BLaER1 treated with 17β-estradiol and CSF1 and Interleukin-3, amounts not matched to agents 10 nM and 100 nM (cell line): ENCODE results near the gene SLC1A2.

ENCODE experiments used
- H3K27ac ChIP-seq, 11 experiments: shearing (Covaris generic); formaldehyde crosslinking; 2 replicates each; pipeline ENCODE4 v1.8.1; 2022
- H3K27me3 ChIP-seq, 11 experiments: shearing (Covaris generic); formaldehyde crosslinking; 2 replicates each; pipeline ENCODE4 v1.8.1; 2022
- H3K36me3 ChIP-seq, 11 experiments: shearing (Covaris generic); formaldehyde crosslinking; 2 replicates each; pipeline ENCODE4 v1.8.1; 2022
- H3K4me1 ChIP-seq, 10 experiments: shearing (Covaris generic); formaldehyde crosslinking; 2 replicates each; pipeline ENCODE4 v1.8.1; 2022
- H3K4me2 ChIP-seq, 11 experiments: shearing (Covaris generic); formaldehyde crosslinking; 2 replicates each; pipeline ENCODE4 v1.8.1; 2022
- H3K4me3 ChIP-seq, 10 experiments: shearing (Covaris generic); formaldehyde crosslinking; 2 replicates each; pipeline ENCODE4 v1.8.1; 2022
- H3K9ac ChIP-seq, 11 experiments: shearing (Covaris generic); formaldehyde crosslinking; 2 replicates each; pipeline ENCODE4 v1.8.1; 2022
- H3K9me3 ChIP-seq, 11 experiments: shearing (Covaris generic); formaldehyde crosslinking; replicated peaks in 1 of 11; 2 replicates each; pipeline ENCODE4 v1.8.1; 2022
- H4K20me1 ChIP-seq, 11 experiments: shearing (Covaris generic); formaldehyde crosslinking; 2 replicates each; pipeline ENCODE4 v1.8.1; 2022
- Cebpa-rat ChIP-seq, 11 experiments: shearing (Covaris generic); IDR thresholded peaks; 2 replicates each; pipeline ENCODE4 v1.8.1; 2022

The SLC1A2 gene

GRCh38 chr11:35402751-35403660 lies 16.4 kb downstream of the SLC1A2 start:
- TF ChIP-seq Cebpa-rat (IDR thresholded peaks at IDR 0.05): no peak
- Histone ChIP-seq H3K36me3 (no peaks in the 10 kb centered on the region), H3K27me3 (no peaks in the 10 kb centered on the region)

GRCh38 chr11:35398881-35399280 lies 20.5 kb downstream of the SLC1A2 start:
- no peaks in the 10 kb centered on the region for H3K27me3 ChIP-seq
- H3K4me3 ChIP-seq: no peak overlapping the region
- peaks cover 0 to 8% (median 5%) of the 10 kb centered on the region in 11 experiments; a peak in 6 of 22 replicates for H3K9me3 ChIP-seq
- peaks cover 0 to 8% (median under 1%) of the 10 kb centered on the region in 10 experiments; a peak in 9 of 20 replicates for H3K4me1 ChIP-seq
- TF ChIP-seq Cebpa-rat (IDR thresholded peaks at IDR 0.05): no peak
- H3K36me3 ChIP-seq: no peaks in the 10 kb centered on the region
- H3K9ac ChIP-seq: no peak overlapping the region
- H3K27ac ChIP-seq: no peak overlapping the region
- no peaks in the 10 kb centered on the region for H4K20me1 ChIP-seq
- H3K4me2 ChIP-seq: no peak overlapping the region

More at GRCh38 chr11:35402751-35403660, 16.4 kb downstream of the SLC1A2 start:
- Histone ChIP-seq H3K4me1 (no peaks in the 10 kb centered on the region), H3K9me3 (peaks cover 0 to 2% (median 0%) of the 10 kb centered on the region in 11 experiments; a peak in 1 of 22 replicates), H3K9ac (no peak overlapping the region), H3K4me3 (no peak overlapping the region), H3K4me2 (no peak overlapping the region), H4K20me1 (no peaks in the 10 kb centered on the region), H3K27ac (no peak overlapping the region)

- no peak for TF ChIP-seq Cebpa-rat (IDR thresholded peaks at IDR 0.05)
- Histone ChIP-seq H3K9me3 (peaks cover 0 to 8% (median 5%) of the 10 kb centered on the region in 11 experiments; a peak in 6 of 22 replicates), H3K4me1 (peaks cover 18 to 35% (median 27%) of the 10 kb centered on the region in 10 experiments), H3K4me3 (no peak overlapping the region), H3K27ac (no peak overlapping the region), H3K27me3 (no peaks in the 10 kb centered on the region; a peak in 1 of 22 replicates), H3K9ac (no peak overlapping the region), H3K4me2 (no peak overlapping the region), H4K20me1 (no peaks in the 10 kb centered on the region), H3K36me3 (no peaks in the 10 kb centered on the region)
These were observed 24.4 kb downstream of the SLC1A2 start for GRCh38 chr11:35394941-35395340.

- Histone ChIP-seq H4K20me1 (no peaks in the 10 kb centered on the region), H3K9ac (peak overlapping the region in 2 of 11 experiments; percentile 3 to 12; a peak in 1 of 22 replicates), H3K27ac (no peak overlapping the region), H3K9me3 (peaks cover 0 to 7% (median 5%) of the 10 kb centered on the region in 11 experiments; a peak in 6 of 22 replicates), H3K36me3 (no peaks in the 10 kb centered on the region), H3K27me3 (no peaks in the 10 kb centered on the region; a peak in 1 of 22 replicates), H3K4me1 (peaks cover 18 to 35% (median 27%) of the 10 kb centered on the region in 10 experiments), H3K4me3 (no peak overlapping the region), H3K4me2 (peak overlapping the region in 8 of 11 experiments; percentile 22 to 63 (median 50); a peak in 15 of 22 replicates)
- TF ChIP-seq Cebpa-rat (IDR thresholded peaks at IDR 0.05): no peak
These were observed 26.3 kb downstream of the SLC1A2 start for GRCh38 chr11:35393098-35393497.

GRCh38 chr11:35391922-35392688 lies 27.3 kb downstream of the SLC1A2 start:
- no peak for TF ChIP-seq Cebpa-rat (IDR thresholded peaks at IDR 0.05)
- Histone ChIP-seq H3K9ac (peak overlapping the region in 1 of 11 experiments; percentile 58; a peak in 1 of 22 replicates), H3K4me2 (peak overlapping the region in 9 of 11 experiments; percentile 1 to 75 (median 51); a peak in 17 of 22 replicates)

GRCh38 chr11:35390737-35391682 lies 28.3 kb downstream of the SLC1A2 start:
- Histone ChIP-seq H3K27me3 (no peaks in the 10 kb centered on the region; a peak in 1 of 22 replicates), H4K20me1 (no peaks in the 10 kb centered on the region), H3K9ac (no peak overlapping the region), H3K4me2 (peak overlapping the region; percentile 12 to 75 (median 36); a peak in 19 of 22 replicates), H3K27ac (no peak overlapping the region), H3K36me3 (no peaks in the 10 kb centered on the region), H3K9me3 (no peaks in the 10 kb centered on the region), H3K4me3 (no peak overlapping the region), H3K4me1 (peaks cover 18 to 35% (median 27%) of the 10 kb centered on the region in 10 experiments)
- no peak for TF ChIP-seq Cebpa-rat (IDR thresholded peaks at IDR 0.05)

More at GRCh38 chr11:35391922-35392688, 27.3 kb downstream of the SLC1A2 start:
- H3K4me3 ChIP-seq: peak overlapping the region in 1 of 10 experiments; percentile 30; a peak in 1 of 20 replicates
- no peaks in the 10 kb centered on the region; a peak in 1 of 22 replicates for H3K27me3 ChIP-seq
- peaks cover 18 to 35% (median 27%) of the 10 kb centered on the region in 10 experiments for H3K4me1 ChIP-seq
- no peaks in the 10 kb centered on the region for H3K36me3 ChIP-seq
- no peaks in the 10 kb centered on the region for H3K9me3 ChIP-seq
- H3K27ac ChIP-seq: no peak overlapping the region
- no peaks in the 10 kb centered on the region for H4K20me1 ChIP-seq

GRCh38 chr11:35389897-35390465 lies 29.4 kb downstream of the SLC1A2 start:
- Histone ChIP-seq H3K9ac (no peak overlapping the region), H4K20me1 (no peaks in the 10 kb centered on the region), H3K4me2 (no peak overlapping the region), H3K36me3 (no peaks in the 10 kb centered on the region), H3K27me3 (no peaks in the 10 kb centered on the region; a peak in 1 of 22 replicates), H3K4me1 (peaks cover 18 to 35% (median 27%) of the 10 kb centered on the region in 10 experiments), H3K9me3 (no peaks in the 10 kb centered on the region), H3K4me3 (no peak overlapping the region), H3K27ac (no peak overlapping the region)
- no peak for TF ChIP-seq Cebpa-rat (IDR thresholded peaks at IDR 0.05)

- no peak overlapping the region for H3K27ac ChIP-seq
These were observed 30.2 kb downstream of the SLC1A2 start for GRCh38 chr11:35389112-35389511.

More at GRCh38 chr11:35389112-35389511, 30.2 kb downstream of the SLC1A2 start:
- no peak for TF ChIP-seq Cebpa-rat (IDR thresholded peaks at IDR 0.05)
- Histone ChIP-seq H3K4me3 (no peak overlapping the region), H3K9ac (no peak overlapping the region), H4K20me1 (no peaks in the 10 kb centered on the region), H3K4me1 (peaks cover 18 to 33% (median 27%) of the 10 kb centered on the region in 10 experiments), H3K27me3 (no peaks in the 10 kb centered on the region; a peak in 1 of 22 replicates), H3K36me3 (no peaks in the 10 kb centered on the region), H3K4me2 (no peak overlapping the region), H3K9me3 (no peaks in the 10 kb centered on the region)
